HepG2 (cell line): ENCODE data around the gene PCYT2. TPM values are rescaled to one million over a fixed set of nuclear protein-coding genes. Genes with fewer than 3 reads are reported as not detected.

Experiments used
- ATAD3A ChIP-seq: sonication (generic); formaldehyde crosslinking; IDR thresholded peaks from 2 replicates; pipeline ENCODE4 v1.4.0; 2020; ENCODE audit warnings: missing genetic modification reagents
- CREM ChIP-seq, 2 experiments: sonication (generic) in 1 of 2; formaldehyde crosslinking in 1 of 2; IDR thresholded peaks; 2 replicates each; pipeline versions ENCODE4 v1.4.0 to v1.6.1; 2016 to 2020; ENCODE audit warnings: antibody characterized with exemption in 1 of 2, mild to moderate bottlenecking in 1 of 2, missing genetic modification reagents in 1 of 2
- ETV5 ChIP-seq: IDR thresholded peaks from 2 replicates; pipeline ENCODE4 v1.6.1; 2018; ENCODE audit warnings: missing biosample characterization, missing genetic modification reagents, inconsistent platforms, borderline replicate concordance
- KDM3A ChIP-seq: IDR thresholded peaks from 2 replicates; pipeline ENCODE4 v1.6.1; 2018; ENCODE audit warnings: low read depth, missing compliant biosample characterization
- NFAT5 ChIP-seq: sonication (generic); formaldehyde crosslinking; IDR thresholded peaks from 2 replicates; pipeline ENCODE4 v1.4.0; 2020; ENCODE audit warnings: missing genetic modification reagents
- NR1H2 ChIP-seq: sonication (generic); formaldehyde crosslinking; IDR thresholded peaks from 2 replicates; pipeline ENCODE4 v1.8.1; 2022; ENCODE audit warnings: low read depth, missing genetic modification reagents, borderline replicate concordance
- NR2C2 ChIP-seq: sonication (generic); formaldehyde crosslinking; IDR thresholded peaks from 2 replicates; pipeline ENCODE4 v1.4.0; 2020; ENCODE audit warnings: missing genetic modification reagents, mild to moderate bottlenecking, moderate library complexity, borderline replicate concordance
- PTBP1 ChIP-seq: fragments of 200-400 bp; formaldehyde crosslinking; IDR thresholded peaks from 2 replicates; pipeline ENCODE4 v1.6.1; 2018; ENCODE audit warnings: low read length, low read depth; ENCODE audit not compliant: poor library complexity, severe bottlenecking
- RXRA ChIP-seq: sonication (generic); formaldehyde crosslinking; IDR thresholded peaks from 2 replicates; pipeline ENCODE4 v1.5.1; 2020; ENCODE audit warnings: missing genetic modification reagents
- SMYD3 ChIP-seq: sonication (generic); formaldehyde crosslinking; IDR thresholded peaks from 2 replicates; pipeline ENCODE4 v1.8.1; 2023; ENCODE audit warnings: mild to moderate bottlenecking, missing genetic modification reagents
- SOX13 ChIP-seq, 3 experiments: fragments of 450-650 bp in 1 of 3; sonication (generic) in 1 of 3; formaldehyde crosslinking in 1 of 3; IDR thresholded peaks in 2 of 3; conservative IDR thresholded peaks in 1 of 3; 2 replicates each; pipeline versions ENCODE4 v1.5.0 to v1.6.1; 2016 to 2020; ENCODE audit warnings: antibody characterized with exemption in 1 of 3, mild to moderate bottlenecking in 1 of 3, missing compliant biosample characterization in 1 of 3, missing genetic modification reagents in 1 of 3, moderate library complexity in 1 of 3
- ZBTB7A ChIP-seq: sonication (generic); formaldehyde crosslinking; IDR thresholded peaks from 2 replicates; pipeline ENCODE4 v1.8.0; 2022; ENCODE audit warnings: mild to moderate bottlenecking, missing genetic modification reagents
- ZFYVE20 ChIP-seq: sonication (generic); formaldehyde crosslinking; IDR thresholded peaks from 2 replicates; pipeline ENCODE4 v1.8.0; 2023; ENCODE audit warnings: low read depth, mild to moderate bottlenecking, moderate library complexity, missing genetic modification reagents, borderline replicate concordance
- ZNF143 ChIP-seq: sonication (generic); formaldehyde crosslinking; IDR thresholded peaks from 2 replicates; pipeline ENCODE4 v1.4.0; 2020; ENCODE audit warnings: missing genetic modification reagents
- ZNF350 ChIP-seq: sonication (generic); formaldehyde crosslinking; IDR thresholded peaks from 2 replicates; pipeline ENCODE4 v1.4.0; 2020; ENCODE audit warnings: mild to moderate bottlenecking, low read depth, missing genetic modification reagents, borderline replicate concordance
- ZNF7 ChIP-seq: IDR thresholded peaks from 2 replicates; pipeline ENCODE4 v1.6.1; 2016; ENCODE audit warnings: missing biosample characterization, missing genetic modification reagents
- ZNF780A ChIP-seq: sonication (generic); formaldehyde crosslinking; IDR thresholded peaks from 2 replicates; pipeline ENCODE4 v1.8.0; 2022; ENCODE audit warnings: mild to moderate bottlenecking, missing genetic modification reagents, moderate library complexity
- ZNF83 ChIP-seq: sonication (generic); formaldehyde crosslinking; IDR thresholded peaks from 2 replicates; pipeline ENCODE4 v1.4.0; 2020; ENCODE audit warnings: missing genetic modification reagents, mild to moderate bottlenecking, borderline replicate concordance
- polyA plus RNA-seq, 8 experiments: library from polyadenylated mRNA; depleted of rRNA in 3 of 8; stranded (reverse) in 7 of 8; unstranded in 1 of 8; fragments of >200 nt; fragmentation: Illumina TruSeq in 4 of 8; extraction: Trizol in 4 of 8; gene quantifications; 2 replicates each; pipeline versions ENCODE4 v1.2.1 to v1.2.3, GENCODE V29; 2011 to 2016; ENCODE audit warnings: low read depth in 4 of 8, missing spikeins in 1 of 8, mixed read lengths in 1 of 8; ENCODE audit not compliant: insufficient read depth in 1 of 8
- total RNA-seq, 5 experiments: library from RNA; depleted of rRNA; stranded (reverse); fragments of >200 nt; fragmentation: Illumina TruSeq; extraction: Trizol; gene quantifications; 2 replicates each; pipeline ENCODE4 v1.2.3, GENCODE V29; 2016; ENCODE audit warnings: low read depth in 1 of 5
- TF ChIP-seq, protein P1 (sequence below): sonication (generic); formaldehyde crosslinking; IDR thresholded peaks from 2 replicates; pipeline ENCODE4 v1.5.0; 2020; ENCODE audit warnings: missing genetic modification reagents
- TF ChIP-seq, protein P2 (sequence below): sonication (generic); formaldehyde crosslinking; IDR thresholded peaks from 2 replicates; pipeline ENCODE4 v1.4.0; 2020; ENCODE audit warnings: mild to moderate bottlenecking, missing genetic modification reagents, borderline replicate concordance

The PCYT2 gene
- total and polyA plus RNA-seq, 2 of the 13 experiments (the other 11 are each of a cell fraction or from before 2014, with no cell fraction given), result 147 to 297 TPM

DNA sequence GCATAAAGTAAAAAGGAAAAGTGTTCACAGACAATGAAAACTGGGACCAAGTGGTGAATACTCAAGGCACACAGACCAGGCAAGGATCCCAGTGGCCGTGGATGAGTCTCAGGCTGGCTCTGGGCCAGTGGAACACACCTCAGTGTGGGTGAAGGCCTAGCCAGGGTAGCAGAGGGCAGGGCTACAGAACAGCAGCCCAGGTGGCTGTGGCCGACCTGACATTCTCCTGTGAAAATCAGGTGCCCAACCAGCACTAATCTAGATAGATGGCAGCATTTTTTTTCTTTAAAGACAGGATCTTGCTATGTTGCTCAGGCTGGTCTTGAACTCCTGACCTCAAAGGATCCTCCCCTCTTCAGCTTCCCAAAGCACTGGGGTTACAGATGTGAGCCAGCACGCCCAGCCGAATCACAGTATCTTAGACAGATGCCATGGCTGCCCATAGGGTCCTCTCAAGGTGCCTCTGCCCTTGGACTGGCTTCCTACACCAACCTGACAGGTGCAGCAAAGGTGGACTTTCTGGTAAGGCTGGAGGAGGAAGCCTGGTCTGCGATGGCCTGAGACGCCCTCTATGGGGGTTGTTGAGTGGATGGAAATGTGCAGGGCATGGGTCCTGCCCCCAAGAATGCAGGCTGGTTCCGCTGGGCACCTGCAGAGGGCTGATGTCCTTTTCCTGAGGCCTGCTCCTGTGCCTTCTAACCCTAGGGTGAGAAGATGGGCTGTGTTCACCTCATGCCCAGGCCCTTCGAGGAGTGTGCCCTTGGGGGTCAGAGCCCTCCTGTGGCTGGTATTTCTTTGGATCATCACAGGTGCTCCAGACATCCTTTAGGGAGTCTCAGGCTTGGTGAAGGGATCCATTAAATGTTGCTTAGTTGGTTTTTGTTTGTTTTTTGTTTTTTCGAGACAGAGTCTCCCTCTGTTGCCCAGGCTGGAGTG is 47.1 kb downstream of the PCYT2 start (continued):
- TF ChIP-seq SOX13 (IDR thresholded peaks at IDR 0.05) (no peak), SOX13 (CRISPR knock-in tag; conservative IDR thresholded peaks at IDR 0.05 in 1 of 2, IDR thresholded peaks at IDR 0.05 in 1 of 2) (no peak), RXRA (peak; percentile 71; the same call in 1 of the 2 replicates), ZNF7 (CRISPR knock-in tag) (no peak), ZFYVE20 (CRISPR knock-in tag) (no peak), ZBTB7A (CRISPR knock-in tag) (no peak), NFAT5 (no peak), KDM3A (CRISPR knock-in tag) (no peak), ZNF780A (CRISPR knock-in tag) (no peak), NR2C2 (no peak), ZNF143 (CRISPR knock-in tag) (no peak), CREM (IDR thresholded peaks at IDR 0.05) (no peak), CREM (CRISPR knock-in tag; IDR thresholded peaks at IDR 0.05) (no peak), ETV5 (CRISPR knock-in tag) (no peak), PTBP1 (no peak), SMYD3 (CRISPR knock-in tag) (no peak), ZNF83 (CRISPR knock-in tag) (no peak), NR1H2 (CRISPR knock-in tag) (no peak), ZNF350 (CRISPR knock-in tag) (no peak), ATAD3A (CRISPR knock-in tag) (no peak)
- TF ChIP-seq, protein P1, sequence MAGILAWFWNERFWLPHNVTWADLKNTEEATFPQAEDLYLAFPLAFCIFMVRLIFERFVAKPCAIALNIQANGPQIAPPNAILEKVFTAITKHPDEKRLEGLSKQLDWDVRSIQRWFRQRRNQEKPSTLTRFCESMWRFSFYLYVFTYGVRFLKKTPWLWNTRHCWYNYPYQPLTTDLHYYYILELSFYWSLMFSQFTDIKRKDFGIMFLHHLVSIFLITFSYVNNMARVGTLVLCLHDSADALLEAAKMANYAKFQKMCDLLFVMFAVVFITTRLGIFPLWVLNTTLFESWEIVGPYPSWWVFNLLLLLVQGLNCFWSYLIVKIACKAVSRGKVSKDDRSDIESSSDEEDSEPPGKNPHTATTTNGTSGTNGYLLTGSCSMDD, result no peak
- TF ChIP-seq, protein P2, sequence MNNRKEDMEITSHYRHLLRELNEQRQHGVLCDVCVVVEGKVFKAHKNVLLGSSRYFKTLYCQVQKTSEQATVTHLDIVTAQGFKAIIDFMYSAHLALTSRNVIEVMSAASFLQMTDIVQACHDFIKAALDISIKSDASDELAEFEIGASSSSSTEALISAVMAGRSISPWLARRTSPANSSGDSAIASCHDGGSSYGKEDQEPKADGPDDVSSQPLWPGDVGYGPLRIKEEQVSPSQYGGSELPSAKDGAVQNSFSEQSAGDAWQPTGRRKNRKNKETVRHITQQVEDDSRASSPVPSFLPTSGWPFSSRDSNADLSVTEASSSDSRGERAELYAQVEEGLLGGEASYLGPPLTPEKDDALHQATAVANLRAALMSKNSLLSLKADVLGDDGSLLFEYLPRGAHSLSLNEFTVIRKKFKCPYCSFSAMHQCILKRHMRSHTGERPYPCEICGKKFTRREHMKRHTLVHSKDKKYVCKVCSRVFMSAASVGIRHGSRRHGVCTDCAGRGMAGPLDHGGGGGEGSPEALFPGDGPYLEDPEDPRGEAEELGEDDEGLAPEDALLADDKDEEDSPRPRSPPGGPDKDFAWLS (CRISPR knock-in tag), result no peak
